Breast epithelium (tissue), 4 donors: ENCODE results near the gene TNC. TPM values are rescaled to one million over a fixed set of nuclear protein-coding genes. Genes with fewer than 3 reads are reported as not detected.

Experiments used
- DNase-seq, 2 donors: peaks; one replicate each; pipeline ENCODE4 v3.0.0-alpha.2; 2019; ENCODE audit warnings: low spot score in 2 of 2
- H3K27ac ChIP-seq, 2 donors: fragments of 200-600 bp; sonication (generic) in 1 of 2; one replicate each; pipeline ENCODE4 v1.5.1; 2016 to 2019; ENCODE audit warnings: mild to moderate bottlenecking in 1 of 2
- H3K27me3 ChIP-seq, 2 donors: fragments of 200-600 bp; sonication (generic) in 1 of 2; one replicate each; pipeline versions ENCODE4 v1.5.1 to v1.6.0; 2017 to 2019; ENCODE audit warnings: control low read depth in 1 of 2, mild to moderate bottlenecking in 1 of 2
- H3K36me3 ChIP-seq: fragments of 200-600 bp; one replicate; pipeline ENCODE4 v1.5.1; 2019
- H3K4me1 ChIP-seq, 2 donors: fragments of 200-600 bp; sonication (generic); one replicate each; pipeline ENCODE4 v1.5.1; 2016 to 2019; ENCODE audit warnings: control low read depth in 1 of 2
- H3K4me3 ChIP-seq, 3 donors: fragments of 200-600 bp; sonication (generic); 1 replicate in 2 of 3; 2 replicates in 1 of 3; pipeline ENCODE4 v1.5.1; 2016 to 2019; ENCODE audit warnings: mild to moderate bottlenecking in 3 of 3, moderate library complexity in 2 of 3
- H3K9me3 ChIP-seq, 2 donors: fragments of 200-600 bp; sonication (generic) in 1 of 2; one replicate each; pipeline ENCODE4 v1.5.1; 2016 to 2019; ENCODE audit warnings: control low read depth in 1 of 2
- CTCF ChIP-seq, 3 donors: fragments of 450-650 bp; IDR thresholded peaks; one replicate each; pipeline ENCODE4 v1.5.1; 2016 to 2017; ENCODE audit warnings: antibody characterized with exemption in 3 of 3, mild to moderate bottlenecking in 3 of 3, moderate library complexity in 3 of 3
- POLR2A ChIP-seq: fragments of 450-650 bp; IDR thresholded peaks from one replicate; pipeline ENCODE4 v1.6.1; 2016; ENCODE audit warnings: antibody characterized with exemption, mild to moderate bottlenecking, moderate library complexity
- POLR2AphosphoS5 ChIP-seq, 3 donors: sonication (generic); formaldehyde crosslinking; IDR thresholded peaks; one replicate each; pipeline ENCODE4 v1.6.1; 2017; ENCODE audit warnings: antibody characterized with exemption in 3 of 3
- intact Hi-C: fragments of 100-400 bp; cut with DNase I; formaldehyde crosslinking; loops from one replicate; pipeline ENCODE4 v1.15.1; 2023; ENCODE audit warnings: low total_unique reads
- total RNA-seq, 3 donors: library from RNA; depleted of rRNA; stranded (reverse); fragments of >200 nt; gene quantifications; one replicate each; pipeline ENCODE4 v1.1.0, GENCODE V29; 2016

Gene TNC
- total RNA-seq, 3 donors from 2014 or later: 2.4 to 58.0 (median 44.6) TPM

GRCh38 chr9:115000217-115000639 is 117.7 kb downstream of the TNC start:
- no peak for DNase-seq
- Histone ChIP-seq H3K4me1 (no peaks in the 10 kb centered on the region), H3K9me3 (no peaks in the 10 kb centered on the region), H3K4me3 (no peak overlapping the region), H3K36me3 (no peaks in the 10 kb centered on the region), H3K27me3 (no peaks in the 10 kb centered on the region), H3K27ac (no peak overlapping the region)
- intact Hi-C loops: no loop called here
- TF ChIP-seq CTCF (IDR thresholded peaks at IDR 0.05): no peak
- TF ChIP-seq POLR2AphosphoS5 (IDR thresholded peaks at IDR 0.05): no peak
- TF ChIP-seq POLR2A: no peak

GRCh38 chr9:114998326-114998725 is 119.6 kb downstream of the TNC start:
- intact Hi-C loops: no loop called here
- TF ChIP-seq POLR2AphosphoS5 (IDR thresholded peaks at IDR 0.05) (no peak), POLR2A (no peak)
- Histone ChIP-seq H3K9me3 (no peaks in the 10 kb centered on the region), H3K36me3 (no peaks in the 10 kb centered on the region), H3K27me3 (no peaks in the 10 kb centered on the region), H3K27ac (no peak overlapping the region), H3K4me1 (no peaks in the 10 kb centered on the region), H3K4me3 (no peak overlapping the region)
- no peak for DNase-seq

GRCh38 chr9:114995681-114996221 is 122.2 kb downstream of the TNC start:
- Histone ChIP-seq H3K9me3 (no peaks in the 10 kb centered on the region), H3K36me3 (no peaks in the 10 kb centered on the region), H3K27me3 (no peaks in the 10 kb centered on the region), H3K4me1 (no peaks in the 10 kb centered on the region), H3K4me3 (no peak overlapping the region), H3K27ac (no peak overlapping the region)
- TF ChIP-seq POLR2A: no peak
- intact Hi-C loops: no loop called here
- DNase-seq: no peak

- Histone ChIP-seq H3K27ac (no peak overlapping the region), H3K27me3 (no peaks in the 10 kb centered on the region), H3K4me3 (no peak overlapping the region), H3K4me1 (no peaks in the 10 kb centered on the region), H3K36me3 (no peaks in the 10 kb centered on the region), H3K9me3 (no peaks in the 10 kb centered on the region)
- DNase-seq: no peak
- no peak for TF ChIP-seq CTCF (IDR thresholded peaks at IDR 0.05)
- no peak for TF ChIP-seq POLR2AphosphoS5 (IDR thresholded peaks at IDR 0.05)
- TF ChIP-seq POLR2A: no peak
- intact Hi-C loops: loop anchor here (5.0 kb wide), 1 partner anchor 43 kb away; no protein-coding TSS in a partner anchor
These were observed 123.2 kb downstream of the TNC start for GRCh38 chr9:114994768-114995167.

GRCh38 chr9:114991861-114992260 is 126.1 kb downstream of the TNC start:
- no peaks in the 10 kb centered on the region for H3K36me3 ChIP-seq
- no peaks in the 10 kb centered on the region for H3K4me1 ChIP-seq
- no peak overlapping the region for H3K27ac ChIP-seq
- no peak for DNase-seq
- intact Hi-C loops: loop anchor here (5.0 kb wide), 1 partner anchor 45 kb away; no protein-coding TSS in a partner anchor
- no peaks in the 10 kb centered on the region for H3K27me3 ChIP-seq
- TF ChIP-seq POLR2A: no peak
- no peak for TF ChIP-seq POLR2AphosphoS5 (IDR thresholded peaks at IDR 0.05)
- no peak for TF ChIP-seq CTCF (IDR thresholded peaks at IDR 0.05)
- H3K9me3 ChIP-seq: no peaks in the 10 kb centered on the region
- H3K4me3 ChIP-seq: no peak overlapping the region

- H3K9me3 ChIP-seq: no peaks in the 10 kb centered on the region
- intact Hi-C loops: loop anchor here (5.0 kb wide), 1 partner anchor 46 kb away; no protein-coding TSS in a partner anchor
- H3K36me3 ChIP-seq: no peaks in the 10 kb centered on the region
- DNase-seq: no peak
- H3K27me3 ChIP-seq: no peaks in the 10 kb centered on the region
- TF ChIP-seq POLR2A (no peak), CTCF (IDR thresholded peaks at IDR 0.05) (no peak), POLR2AphosphoS5 (IDR thresholded peaks at IDR 0.05) (no peak)
- no peaks in the 10 kb centered on the region for H3K4me1 ChIP-seq
- no peak overlapping the region for H3K4me3 ChIP-seq
- no peak overlapping the region for H3K27ac ChIP-seq
These were observed 127.1 kb downstream of the TNC start for GRCh38 chr9:114990901-114991300.
